ENCODE results near the gene PDCD2.
"Not testable (repeated sequence)": the region's sequence is repeated elsewhere in the genome, so short reads cannot be mapped to it uniquely, and the experiment has no call there.

PDCD2 gene

DNA sequence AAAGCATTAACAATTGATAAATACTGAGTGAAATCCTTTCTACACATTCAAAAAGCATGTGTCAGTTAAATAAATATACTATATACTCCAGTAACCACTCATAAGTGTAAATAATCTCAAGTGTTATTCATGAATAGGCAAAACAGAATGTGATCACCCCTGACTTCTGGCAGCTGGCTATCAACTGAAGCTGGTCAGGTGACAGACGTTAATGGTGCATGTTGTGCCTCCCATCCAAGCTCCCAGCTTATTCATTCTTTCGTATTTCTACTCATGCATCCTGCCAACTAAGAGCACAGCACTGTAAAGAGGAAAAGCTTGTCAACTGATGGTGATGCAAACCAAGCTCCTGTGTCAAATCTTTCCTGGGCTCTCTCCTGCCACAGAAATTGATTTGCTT lies 39.0 kb downstream of the PDCD2 start:
- DNase-seq = no peak

DNA sequence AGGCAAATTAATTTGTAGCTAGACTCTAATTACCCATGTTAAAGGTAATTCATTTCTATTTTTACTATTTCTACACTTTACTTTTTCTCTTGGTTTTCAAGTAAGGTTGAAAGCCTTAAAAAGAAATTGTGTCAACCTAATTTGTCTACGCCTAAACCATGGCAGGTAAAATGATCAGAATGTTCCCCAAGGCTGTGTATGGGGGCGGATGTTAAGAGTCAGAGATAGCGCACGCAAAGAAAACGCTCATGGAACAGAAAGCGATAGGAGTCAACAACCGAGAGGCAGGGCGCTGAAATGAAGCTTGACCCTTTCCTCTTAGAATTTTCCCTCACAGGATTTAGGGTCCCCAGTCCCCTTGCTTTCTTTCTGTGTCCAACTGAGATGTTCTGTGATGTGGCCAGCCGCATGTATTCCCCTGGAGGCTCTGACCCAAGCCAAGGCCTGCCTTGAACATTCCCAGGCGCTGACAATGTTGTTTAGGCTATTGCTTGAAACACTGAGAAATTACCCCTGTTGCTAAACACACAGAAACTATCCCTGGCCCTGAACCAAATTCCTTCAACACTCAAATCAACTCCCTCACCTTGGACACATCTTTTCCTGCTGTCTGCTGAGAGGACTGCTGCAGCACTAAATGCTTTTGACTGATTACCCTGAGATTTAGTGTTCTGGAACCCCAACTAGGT lies 42.3 kb downstream of the PDCD2 start:
- no peak for DNase-seq

DNA sequence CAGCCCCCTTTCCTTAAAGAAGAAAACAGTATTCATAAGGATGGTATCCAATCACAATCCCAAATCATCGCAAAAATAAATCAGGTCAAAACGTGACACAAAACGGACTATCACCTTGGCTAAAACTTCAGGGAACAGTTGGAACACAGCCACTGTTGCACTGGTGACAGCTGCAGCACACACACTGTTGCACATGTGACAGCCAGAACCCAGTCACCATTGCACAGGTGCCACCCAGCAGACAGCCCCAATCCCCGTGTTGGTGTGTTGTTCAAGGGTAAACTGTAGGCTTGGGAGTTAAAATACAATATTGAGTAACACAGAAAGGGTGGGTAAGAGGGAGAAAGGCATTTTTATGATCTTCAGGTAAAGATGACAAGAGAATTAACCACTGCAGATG lies 47.1 kb downstream of the PDCD2 start:
- DNase-seq = no peak

DNA sequence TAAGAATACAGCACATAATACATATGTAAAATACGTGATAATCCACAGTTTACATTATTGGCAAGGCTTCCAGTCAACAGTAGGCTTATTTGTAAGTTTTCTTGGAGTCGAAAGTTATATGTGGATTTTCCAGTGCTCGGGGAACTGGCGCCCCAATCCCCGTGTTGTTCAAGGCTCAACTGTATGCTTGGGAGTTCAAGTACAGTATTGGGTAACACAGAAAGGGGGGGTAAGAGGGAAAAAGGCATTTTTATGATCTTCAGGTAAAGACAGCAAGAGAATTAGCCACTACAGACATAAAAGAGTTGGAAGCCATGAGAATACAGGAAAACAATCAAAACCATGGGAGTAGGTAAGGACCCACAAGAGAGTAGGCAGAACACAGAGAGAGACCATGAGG lies 47.8 kb downstream of the PDCD2 start:
- DNase-seq = no peak

DNA sequence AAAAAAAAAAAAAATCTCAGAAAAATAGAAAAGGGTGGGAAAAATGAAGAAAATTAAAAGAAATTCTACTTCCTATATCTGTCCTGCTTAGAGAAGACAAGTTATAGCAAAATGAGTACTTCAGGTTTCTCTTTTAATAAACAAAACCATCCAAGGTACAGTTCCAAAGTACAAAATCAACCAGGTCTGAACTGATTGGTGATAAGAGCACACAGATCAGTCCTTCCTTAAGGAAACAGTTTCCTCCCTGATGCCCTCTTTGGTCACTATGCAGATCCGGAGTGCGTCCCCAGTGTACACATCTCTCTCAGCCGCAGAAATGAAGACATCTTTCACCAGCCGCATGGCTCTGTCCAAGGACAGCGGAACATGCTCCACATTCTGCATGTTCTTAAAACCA lies 49.4 kb downstream of the PDCD2 start:
- no peak for DNase-seq

DNA sequence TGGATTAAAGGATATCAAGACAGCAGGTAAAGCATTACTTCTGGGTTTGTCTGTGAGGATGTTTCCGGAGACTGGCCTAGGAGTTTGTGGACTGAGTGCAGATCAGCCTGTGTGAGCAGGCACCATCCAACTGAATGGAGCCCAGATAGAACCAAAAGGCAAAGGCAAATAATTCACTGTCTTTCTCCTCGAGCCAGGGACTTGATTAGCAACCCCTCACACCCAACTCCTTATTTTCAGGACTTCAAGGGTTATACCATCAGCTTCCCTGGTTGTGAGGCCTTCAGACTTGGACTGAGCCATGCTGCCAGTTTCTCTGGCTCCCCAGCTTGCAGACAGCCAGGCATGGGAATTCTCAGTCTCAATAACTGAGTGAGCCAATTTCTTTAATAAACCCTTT lies 50.6 kb downstream of the PDCD2 start:
- DNase-seq = no peak

DNA sequence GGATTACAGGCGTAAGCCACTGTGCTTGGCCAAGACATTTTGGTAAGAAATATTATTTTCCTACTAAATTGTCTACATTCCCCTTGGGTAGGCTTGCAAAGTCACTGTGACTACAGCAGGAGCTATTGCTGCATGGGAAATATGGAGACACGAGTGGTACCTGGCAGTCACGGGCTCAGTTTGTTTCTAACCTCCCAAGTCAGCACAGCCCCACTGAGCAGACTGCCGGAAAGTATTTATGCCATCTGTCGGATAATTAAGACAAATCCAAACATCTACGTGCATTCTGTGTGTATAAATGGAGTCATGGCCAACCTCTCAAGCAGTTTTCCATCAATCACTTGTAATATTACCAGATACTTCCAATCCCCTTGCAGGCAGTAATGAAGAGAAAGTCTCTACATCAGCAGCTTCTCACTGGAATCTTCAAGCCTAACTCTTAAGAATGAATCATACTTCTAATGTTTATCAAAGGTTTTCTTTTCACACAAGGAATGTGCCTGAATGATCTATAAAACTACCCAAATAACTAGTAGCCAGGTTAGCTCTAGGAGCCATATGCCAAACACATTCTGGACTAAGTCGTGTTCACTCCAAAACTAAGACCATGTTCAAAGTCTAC lies 51.5 kb downstream of the PDCD2 start:
- DNase-seq = no peak

DNA sequence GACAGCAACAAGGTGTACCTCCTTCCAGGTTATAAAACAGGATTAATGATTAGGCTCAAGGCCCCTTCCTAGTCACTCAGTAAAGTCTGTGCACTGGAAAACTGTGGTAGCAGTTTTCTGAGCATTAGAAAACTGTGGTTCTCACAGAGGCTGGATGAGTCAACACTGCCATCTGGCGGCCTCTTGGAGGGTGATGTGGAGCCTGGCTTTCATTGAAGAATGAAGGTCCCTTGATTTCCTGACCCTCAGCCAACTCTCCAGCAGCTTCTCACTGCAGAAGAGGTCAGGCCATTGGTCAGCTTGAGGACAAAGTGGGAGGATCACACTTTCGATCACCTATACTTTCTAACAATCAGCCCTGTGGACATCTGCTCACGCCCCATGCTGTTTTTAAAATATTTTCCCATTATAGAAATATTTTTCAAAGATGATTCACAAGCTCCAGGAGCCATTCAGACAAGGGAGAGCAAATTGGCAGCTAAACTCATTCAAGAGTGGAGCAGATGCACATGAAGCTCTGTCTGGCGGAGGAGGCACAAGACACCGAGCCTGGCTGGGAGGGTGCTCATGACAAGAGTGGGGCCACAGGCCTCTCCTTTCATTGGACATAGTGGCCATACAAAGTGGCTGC lies 54.5 kb downstream of the PDCD2 start:
- DNase-seq = peak; percentile 69

DNA sequence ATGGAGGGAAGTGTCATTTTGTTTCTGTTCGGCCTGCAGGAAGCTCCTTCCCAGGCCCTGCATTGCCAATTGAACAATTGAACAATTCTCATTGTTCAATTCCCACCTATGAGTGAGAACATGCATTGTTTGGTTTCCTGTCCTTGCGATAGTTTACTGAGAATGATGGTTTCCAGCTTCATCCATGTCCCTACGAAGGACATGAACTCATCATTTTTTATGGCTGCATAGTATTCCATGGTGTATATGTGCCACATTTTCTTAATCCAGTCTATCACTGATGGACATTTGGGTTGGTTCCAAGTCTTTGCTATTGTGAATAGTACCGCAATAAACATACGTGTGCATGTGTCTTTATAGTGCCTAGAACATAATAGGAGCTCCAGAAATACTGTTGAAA lies 56.4 kb downstream of the PDCD2 start:
- DNase-seq = not testable (repeated sequence)

DNA sequence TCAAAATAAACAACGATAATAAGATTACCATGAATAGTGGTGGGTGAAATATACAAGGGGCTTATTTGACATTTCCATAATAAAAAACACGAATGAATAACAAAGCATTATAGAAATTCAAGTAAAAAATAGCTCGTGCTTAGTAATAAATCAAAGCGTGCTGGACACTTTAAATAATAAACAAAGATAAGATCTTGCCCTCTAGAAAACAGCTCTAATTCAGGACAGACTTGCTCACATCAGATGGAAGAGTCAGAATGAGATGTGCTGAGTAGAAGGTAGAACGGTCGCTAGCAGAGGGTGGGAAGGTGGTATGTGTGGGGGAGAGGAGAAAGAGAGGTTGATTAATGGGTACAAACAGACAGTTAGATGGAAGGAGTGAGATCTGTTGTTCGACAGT lies 58.6 kb downstream of the PDCD2 start:
- no peak for DNase-seq
